Fibroblast of lung (primary cell): ENCODE data around the gene SPECC1L.
"Not testable (repeated sequence)": the region's sequence is repeated elsewhere in the genome, so short reads cannot be mapped to it uniquely, and the experiment has no call there.

Experiments used
- EZH2 ChIP-seq: IDR thresholded peaks from 2 replicates; pipeline ENCODE4 v1.5.1; 2012; ENCODE audit warnings: low read length, control low read depth, mild to moderate bottlenecking; ENCODE audit errors: missing control alignments
- TF ChIP-seq, protein P1 (sequence below), 2 donors: IDR thresholded peaks in 1 of 2; conservative IDR thresholded peaks in 1 of 2; 1 replicate in 1 of 2; 2 replicates in 1 of 2; pipeline ENCODE4 v1.5.1; 2011 to 2012; ENCODE audit warnings: low read length in 2 of 2, control low read depth in 1 of 2, inconsistent platforms in 1 of 2, low read depth in 1 of 2, mild to moderate bottlenecking in 1 of 2

DNA sequence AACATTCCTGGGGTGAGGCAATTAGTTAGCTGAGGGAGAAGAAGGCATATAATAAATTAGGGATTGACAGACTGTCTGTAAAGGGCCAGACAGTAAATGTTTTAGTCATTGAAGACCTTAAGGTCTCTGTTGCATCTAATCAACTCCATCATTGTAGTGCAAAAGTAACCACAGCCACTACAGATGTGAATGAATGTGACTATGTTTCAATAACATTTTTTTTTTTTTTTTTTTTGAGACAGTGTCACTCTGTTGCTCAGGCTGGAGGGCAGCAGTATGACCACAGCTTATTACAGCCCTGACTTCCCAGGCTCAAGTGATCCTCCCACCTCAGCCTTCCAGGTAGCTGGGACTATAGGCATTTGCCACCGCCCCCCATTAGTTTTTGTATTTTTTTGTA lies 9.7 kb downstream of the SPECC1L start:
- TF ChIP-seq, protein P1, sequence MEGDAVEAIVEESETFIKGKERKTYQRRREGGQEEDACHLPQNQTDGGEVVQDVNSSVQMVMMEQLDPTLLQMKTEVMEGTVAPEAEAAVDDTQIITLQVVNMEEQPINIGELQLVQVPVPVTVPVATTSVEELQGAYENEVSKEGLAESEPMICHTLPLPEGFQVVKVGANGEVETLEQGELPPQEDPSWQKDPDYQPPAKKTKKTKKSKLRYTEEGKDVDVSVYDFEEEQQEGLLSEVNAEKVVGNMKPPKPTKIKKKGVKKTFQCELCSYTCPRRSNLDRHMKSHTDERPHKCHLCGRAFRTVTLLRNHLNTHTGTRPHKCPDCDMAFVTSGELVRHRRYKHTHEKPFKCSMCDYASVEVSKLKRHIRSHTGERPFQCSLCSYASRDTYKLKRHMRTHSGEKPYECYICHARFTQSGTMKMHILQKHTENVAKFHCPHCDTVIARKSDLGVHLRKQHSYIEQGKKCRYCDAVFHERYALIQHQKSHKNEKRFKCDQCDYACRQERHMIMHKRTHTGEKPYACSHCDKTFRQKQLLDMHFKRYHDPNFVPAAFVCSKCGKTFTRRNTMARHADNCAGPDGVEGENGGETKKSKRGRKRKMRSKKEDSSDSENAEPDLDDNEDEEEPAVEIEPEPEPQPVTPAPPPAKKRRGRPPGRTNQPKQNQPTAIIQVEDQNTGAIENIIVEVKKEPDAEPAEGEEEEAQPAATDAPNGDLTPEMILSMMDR (conservative IDR thresholded peaks at IDR 0.05 in 1 of 2, IDR thresholded peaks at IDR 0.05 in 1 of 2; ENCODE audit: low read depth in 1 of 2, low read length in 2 of 2), result not testable (repeated sequence)
- TF ChIP-seq EZH2, result not testable (repeated sequence)
